Fibroblast of lung (primary cell): ENCODE data around the gene MAPK8. TPM values are rescaled to one million over a fixed set of nuclear protein-coding genes. Genes with fewer than 3 reads are reported as not detected.

Experiments
- DNase-seq, 2 donors: peaks; one replicate each; pipeline versions ENCODE4 v3.0.0 to v3.0.0-alpha.2; 2010; ENCODE audit warnings: low read depth in 2 of 2
- H2AFZ ChIP-seq: 2 replicates; pipeline ENCODE4 v1.5.1; 2012; ENCODE audit warnings: low read length, control low read depth, inconsistent platforms
- H3K27ac ChIP-seq: 2 replicates; pipeline ENCODE4 v1.5.1; 2011; ENCODE audit warnings: low read length, control low read depth; ENCODE audit not compliant: insufficient read depth
- H3K27me3 ChIP-seq: 2 replicates; pipeline ENCODE4 v1.5.1; 2011; ENCODE audit warnings: mild to moderate bottlenecking, low read length; ENCODE audit not compliant: control insufficient read depth, insufficient read depth
- H3K36me3 ChIP-seq: 2 replicates; pipeline ENCODE4 v1.5.1; 2011; ENCODE audit warnings: low read length; ENCODE audit not compliant: control insufficient read depth, insufficient read depth
- H3K4me1 ChIP-seq: 2 replicates; pipeline ENCODE4 v1.5.1; 2011; ENCODE audit warnings: low read length; ENCODE audit not compliant: control insufficient read depth, insufficient read depth; ENCODE audit errors: extremely low read depth
- H3K4me2 ChIP-seq: 2 replicates; pipeline ENCODE4 v1.5.1; 2011; ENCODE audit warnings: low read length, control low read depth; ENCODE audit not compliant: insufficient read depth; ENCODE audit errors: extremely low read depth
- H3K4me3 ChIP-seq, 4 experiments: fragments of 200-600 bp in 1 of 4; sonication (generic) in 1 of 4; replicated peaks in 1 of 4; 2 replicates each; pipeline ENCODE4 v1.5.1; 2011 to 2016; ENCODE audit warnings: low read length in 4 of 4, low read depth in 3 of 4, mild to moderate bottlenecking in 3 of 4, control low read depth in 2 of 4, inconsistent platforms in 1 of 4, mixed read lengths in 1 of 4; ENCODE audit not compliant: insufficient read depth in 1 of 4; ENCODE audit errors: control extremely low read depth in 1 of 4
- H3K79me2 ChIP-seq: 2 replicates; pipeline ENCODE4 v1.5.1; 2012; ENCODE audit warnings: mild to moderate bottlenecking, low read length, inconsistent platforms; ENCODE audit not compliant: control insufficient read depth, insufficient read depth
- H3K9ac ChIP-seq: 2 replicates; pipeline ENCODE4 v1.5.1; 2011; ENCODE audit warnings: mild to moderate bottlenecking, low read length, control low read depth; ENCODE audit not compliant: insufficient read depth
- H3K9me3 ChIP-seq: 2 replicates; pipeline ENCODE4 v1.5.1; 2012; ENCODE audit warnings: low read depth, low read length; ENCODE audit not compliant: control insufficient read depth, insufficient read depth
- H4K20me1 ChIP-seq: 2 replicates; pipeline ENCODE4 v1.5.1; 2011; ENCODE audit warnings: low read length; ENCODE audit not compliant: control insufficient read depth, insufficient read depth; ENCODE audit errors: extremely low read depth
- EZH2 ChIP-seq: IDR thresholded peaks from 2 replicates; pipeline ENCODE4 v1.5.1; 2012; ENCODE audit warnings: low read length, control low read depth, mild to moderate bottlenecking; ENCODE audit errors: missing control alignments
- polyA plus RNA-seq, 2 donors: library from polyadenylated mRNA; depleted of rRNA in 1 of 2; stranded (reverse) in 1 of 2; unstranded in 1 of 2; fragments of >200 nt; gene quantifications; 2 replicates each; pipeline ENCODE4 v1.2.1, GENCODE V29; 2011 to 2012; ENCODE audit warnings: missing spikeins in 1 of 2
- total RNA-seq: library from RNA; depleted of rRNA; stranded (reverse); fragments of >200 nt; gene quantifications from 2 replicates; pipeline ENCODE4 v1.2.1, GENCODE V29; 2014
- TF ChIP-seq, protein P1 (sequence below), 2 donors: IDR thresholded peaks in 1 of 2; conservative IDR thresholded peaks in 1 of 2; 1 replicate in 1 of 2; 2 replicates in 1 of 2; pipeline ENCODE4 v1.5.1; 2011 to 2012; ENCODE audit warnings: low read length in 2 of 2, control low read depth in 1 of 2, inconsistent platforms in 1 of 2, low read depth in 1 of 2, mild to moderate bottlenecking in 1 of 2

The MAPK8 gene
- total and polyA plus RNA-seq, 2 donors (not counting 1 experiment from before 2014, with no cell fraction given) = 29.4 to 53.7 TPM

DNA sequence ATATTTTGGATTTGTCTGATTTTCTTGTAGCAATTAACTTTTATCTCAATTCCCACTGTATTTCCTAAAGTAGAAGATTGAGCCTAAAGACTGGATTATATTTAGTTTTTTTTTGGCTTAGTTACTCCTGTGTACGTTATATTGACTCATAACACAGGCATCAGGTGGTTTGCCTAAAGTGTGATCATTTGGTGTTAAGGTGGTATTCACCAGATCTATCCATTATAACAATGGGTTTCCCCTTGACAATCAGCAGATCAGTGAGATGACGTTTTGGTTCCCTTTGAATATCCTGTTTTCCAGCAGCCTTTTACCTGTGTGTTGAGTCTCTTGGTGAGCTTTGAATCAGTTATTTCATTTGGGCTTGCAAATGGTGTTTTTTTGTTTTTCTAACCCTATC, 18.1 kb downstream of the MAPK8 start:
- no peaks in the 10 kb centered on the region for H3K9me3 ChIP-seq
- no peaks in the 10 kb centered on the region for H3K27me3 ChIP-seq
- H3K27ac ChIP-seq = no peak overlapping the region
- H3K9ac ChIP-seq = no peak overlapping the region
- no peak overlapping the region for H3K4me2 ChIP-seq
- H3K4me1 ChIP-seq = no peaks in the 10 kb centered on the region
- H2AFZ ChIP-seq = no peak overlapping the region
- no peak overlapping the region for H3K4me3 ChIP-seq
- no peaks in the 10 kb centered on the region for H4K20me1 ChIP-seq
- peak in 1 of 2 donors; percentile 24 for DNase-seq
- H3K79me2 ChIP-seq = peaks cover 47% of the 10 kb centered on the region
- no peaks in the 10 kb centered on the region for H3K36me3 ChIP-seq
- TF ChIP-seq, protein P1, sequence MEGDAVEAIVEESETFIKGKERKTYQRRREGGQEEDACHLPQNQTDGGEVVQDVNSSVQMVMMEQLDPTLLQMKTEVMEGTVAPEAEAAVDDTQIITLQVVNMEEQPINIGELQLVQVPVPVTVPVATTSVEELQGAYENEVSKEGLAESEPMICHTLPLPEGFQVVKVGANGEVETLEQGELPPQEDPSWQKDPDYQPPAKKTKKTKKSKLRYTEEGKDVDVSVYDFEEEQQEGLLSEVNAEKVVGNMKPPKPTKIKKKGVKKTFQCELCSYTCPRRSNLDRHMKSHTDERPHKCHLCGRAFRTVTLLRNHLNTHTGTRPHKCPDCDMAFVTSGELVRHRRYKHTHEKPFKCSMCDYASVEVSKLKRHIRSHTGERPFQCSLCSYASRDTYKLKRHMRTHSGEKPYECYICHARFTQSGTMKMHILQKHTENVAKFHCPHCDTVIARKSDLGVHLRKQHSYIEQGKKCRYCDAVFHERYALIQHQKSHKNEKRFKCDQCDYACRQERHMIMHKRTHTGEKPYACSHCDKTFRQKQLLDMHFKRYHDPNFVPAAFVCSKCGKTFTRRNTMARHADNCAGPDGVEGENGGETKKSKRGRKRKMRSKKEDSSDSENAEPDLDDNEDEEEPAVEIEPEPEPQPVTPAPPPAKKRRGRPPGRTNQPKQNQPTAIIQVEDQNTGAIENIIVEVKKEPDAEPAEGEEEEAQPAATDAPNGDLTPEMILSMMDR (conservative IDR thresholded peaks at IDR 0.05 in 1 of 2, IDR thresholded peaks at IDR 0.05 in 1 of 2; ENCODE audit: low read depth in 1 of 2, low read length in 2 of 2) = no peak
- no peak for TF ChIP-seq EZH2

DNA sequence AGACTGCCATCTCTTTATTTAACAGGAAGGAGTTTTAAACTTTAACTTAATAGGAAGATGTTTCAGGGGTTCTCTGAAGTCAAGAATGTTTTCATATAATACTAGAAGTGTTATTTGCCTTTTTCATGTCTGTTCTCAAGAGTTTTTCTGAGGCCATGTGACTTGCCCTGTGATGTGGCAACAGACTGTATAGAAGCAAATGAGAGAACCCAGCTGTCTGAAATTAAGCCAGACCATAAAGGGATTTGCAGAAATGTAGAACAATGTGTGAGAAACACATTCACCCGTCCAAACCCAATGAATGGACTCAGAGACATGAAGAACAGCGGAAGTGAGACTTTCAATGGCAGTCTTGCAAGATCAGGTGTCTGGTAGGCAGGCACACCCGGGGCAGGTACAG, 23.8 kb downstream of the MAPK8 start:
- Histone ChIP-seq H2AFZ (no peak overlapping the region), H3K4me1 (no peaks in the 10 kb centered on the region), H3K27ac (no peak overlapping the region), H4K20me1 (no peaks in the 10 kb centered on the region), H3K9me3 (no peaks in the 10 kb centered on the region), H3K79me2 (peaks cover 35% of the 10 kb centered on the region), H3K9ac (no peak overlapping the region), H3K4me3 (no peak overlapping the region), H3K36me3 (no peaks in the 10 kb centered on the region), H3K4me2 (no peak overlapping the region), H3K27me3 (no peaks in the 10 kb centered on the region)
- peak in 1 of 2 donors; percentile 83 for DNase-seq
- no peak for TF ChIP-seq EZH2
- TF ChIP-seq, protein P1 (conservative IDR thresholded peaks at IDR 0.05 in 1 of 2, IDR thresholded peaks at IDR 0.05 in 1 of 2; ENCODE audit: low read depth in 1 of 2, low read length in 2 of 2) = no peak

DNA sequence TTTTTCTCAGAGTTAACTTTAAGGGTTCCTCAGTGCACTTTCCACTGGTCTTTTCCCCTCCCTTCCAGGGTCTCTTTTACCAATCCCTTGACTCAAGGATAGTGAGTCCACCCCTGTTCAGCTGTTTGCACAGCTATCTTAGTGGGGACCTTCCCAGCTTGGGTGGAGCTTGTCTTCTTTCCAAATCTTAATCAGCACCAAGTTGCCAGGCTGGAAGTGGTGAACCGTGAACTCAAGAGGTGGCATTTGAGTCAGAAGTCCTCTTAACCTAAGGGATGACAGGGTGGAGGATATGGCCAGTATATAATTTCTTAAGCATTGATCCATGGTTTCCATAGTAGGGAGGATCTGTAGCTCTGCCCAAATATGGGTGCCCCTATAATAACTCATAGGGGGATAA, 25.0 kb downstream of the MAPK8 start:
- H3K4me2 ChIP-seq = no peak overlapping the region
- no peak overlapping the region for H3K4me3 ChIP-seq
- no peaks in the 10 kb centered on the region for H3K9me3 ChIP-seq
- TF ChIP-seq, protein P1 (conservative IDR thresholded peaks at IDR 0.05 in 1 of 2, IDR thresholded peaks at IDR 0.05 in 1 of 2; ENCODE audit: low read depth in 1 of 2, low read length in 2 of 2) = no peak
- no peak for TF ChIP-seq EZH2
- H4K20me1 ChIP-seq = no peaks in the 10 kb centered on the region
- no peak overlapping the region for H3K27ac ChIP-seq
- H2AFZ ChIP-seq = no peak overlapping the region
- peaks cover 30% of the 10 kb centered on the region for H3K79me2 ChIP-seq
- no peaks in the 10 kb centered on the region for H3K27me3 ChIP-seq
- H3K36me3 ChIP-seq = no peaks in the 10 kb centered on the region
- DNase-seq = no peak
- H3K9ac ChIP-seq = no peak overlapping the region
- no peaks in the 10 kb centered on the region for H3K4me1 ChIP-seq
